Measurements from ENCODE around the gene TRIM46.

DNA sequence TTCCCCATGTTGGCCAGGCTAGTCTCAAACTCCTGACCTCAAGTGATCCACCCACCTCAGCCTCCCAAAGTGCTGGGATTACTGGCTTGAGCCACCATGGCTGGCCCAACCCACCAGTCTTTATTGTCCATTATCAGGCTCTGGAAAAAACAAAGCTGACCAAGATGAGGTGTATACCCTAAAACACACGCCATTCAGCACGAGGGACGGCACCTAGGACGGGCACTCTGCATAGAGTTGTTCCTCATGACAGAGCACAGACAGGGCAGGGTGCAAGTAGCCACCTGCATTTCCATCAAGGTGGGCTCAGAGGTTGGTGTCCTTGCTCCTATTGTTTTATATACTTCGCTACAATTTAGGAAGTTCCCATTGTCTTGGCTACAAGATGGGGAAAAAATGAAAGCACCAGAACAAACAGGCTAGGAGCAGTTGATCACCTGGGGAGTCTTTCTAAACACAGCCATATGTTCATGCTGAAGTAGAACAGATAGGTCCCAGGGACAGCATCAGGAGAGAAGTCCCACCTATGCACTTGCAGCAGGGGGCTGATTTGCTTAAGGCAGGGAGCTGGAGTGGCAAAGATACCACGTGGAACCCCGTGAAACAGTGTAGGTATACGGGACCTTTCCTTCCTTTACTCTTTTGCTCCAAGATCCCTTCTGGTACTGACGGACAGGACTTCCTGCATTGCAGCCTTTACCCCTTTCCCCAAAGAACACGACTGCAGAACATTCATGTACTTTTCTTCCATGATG lies 5.0 kb upstream of the TRIM46 start:
- TF ChIP-seq POLR2AphosphoS5 (IDR thresholded peaks at IDR 0.05) (no peak), POLR2A (IDR thresholded peaks at IDR 0.05) (no peak), EP300 (IDR thresholded peaks at IDR 0.05) (no peak)
- TF ChIP-seq, protein P1, sequence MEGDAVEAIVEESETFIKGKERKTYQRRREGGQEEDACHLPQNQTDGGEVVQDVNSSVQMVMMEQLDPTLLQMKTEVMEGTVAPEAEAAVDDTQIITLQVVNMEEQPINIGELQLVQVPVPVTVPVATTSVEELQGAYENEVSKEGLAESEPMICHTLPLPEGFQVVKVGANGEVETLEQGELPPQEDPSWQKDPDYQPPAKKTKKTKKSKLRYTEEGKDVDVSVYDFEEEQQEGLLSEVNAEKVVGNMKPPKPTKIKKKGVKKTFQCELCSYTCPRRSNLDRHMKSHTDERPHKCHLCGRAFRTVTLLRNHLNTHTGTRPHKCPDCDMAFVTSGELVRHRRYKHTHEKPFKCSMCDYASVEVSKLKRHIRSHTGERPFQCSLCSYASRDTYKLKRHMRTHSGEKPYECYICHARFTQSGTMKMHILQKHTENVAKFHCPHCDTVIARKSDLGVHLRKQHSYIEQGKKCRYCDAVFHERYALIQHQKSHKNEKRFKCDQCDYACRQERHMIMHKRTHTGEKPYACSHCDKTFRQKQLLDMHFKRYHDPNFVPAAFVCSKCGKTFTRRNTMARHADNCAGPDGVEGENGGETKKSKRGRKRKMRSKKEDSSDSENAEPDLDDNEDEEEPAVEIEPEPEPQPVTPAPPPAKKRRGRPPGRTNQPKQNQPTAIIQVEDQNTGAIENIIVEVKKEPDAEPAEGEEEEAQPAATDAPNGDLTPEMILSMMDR (IDR thresholded peaks at IDR 0.05): no peak
